ENCODE results near the gene SPRY4. TPM values are rescaled to one million over a fixed set of nuclear protein-coding genes. Genes with fewer than 3 reads are reported as not detected.
"Not testable (repeated sequence)": the region's sequence is repeated elsewhere in the genome, so short reads cannot be mapped to it uniquely, and the experiment has no call there.

SPRY4 gene
- polyA plus RNA-seq, 3 donors: 4.0 to 34.1 (median 17.8) TPM

GRCh38 chr5:142303565-142303964 lies 21.3 kb downstream of the SPRY4 start:
- WGBS, 3 donors: 66 to 78% (median 68%) methylated on average over 7 of the region's 7 CpGs
- H3K27ac ChIP-seq (ENCODE audit: low read depth, low read length): no peak overlapping the region

GRCh38 chr5:142301540-142301939 lies 23.3 kb downstream of the SPRY4 start:
- WGBS, 3 donors: 49 to 82% (median 63%) methylated on average over 4 of the region's 4 CpGs
- no peak overlapping the region for H3K27ac ChIP-seq (ENCODE audit: low read depth, low read length)

GRCh38 chr5:142300677-142301076 lies 24.1 kb downstream of the SPRY4 start:
- WGBS, 3 donors: 83 to 97% (median 96%) methylated on average over 8 of the region's 8 CpGs

GRCh38 chr5:142298789-142299188 lies 26.0 kb downstream of the SPRY4 start:
- WGBS, 3 donors: 64 to 89% (median 87%) methylated on average over 6 of the region's 6 CpGs
- no peak overlapping the region for H3K27ac ChIP-seq (ENCODE audit: low read depth, low read length)

More at GRCh38 chr5:142300677-142301076, 24.1 kb downstream of the SPRY4 start:
- no peak overlapping the region for H3K27ac ChIP-seq (ENCODE audit: low read depth, low read length)

GRCh38 chr5:142297786-142298185 lies 27.0 kb downstream of the SPRY4 start:
- not testable (repeated sequence) for H3K27ac ChIP-seq (ENCODE audit: low read depth, low read length)
- WGBS, 3 donors: 91 to 98% (median 95%) methylated on average over 4 to 5 of the region's 5 CpGs

- no peak overlapping the region for H3K27ac ChIP-seq (ENCODE audit: low read depth, low read length)
- 45 to 62% (median 60%) methylated on average over 7 of the region's 7 CpGs for WGBS, 3 donors
Observed at GRCh38 chr5:142296914-142297417, 27.9 kb downstream of the SPRY4 start.

- WGBS, 3 donors: 62 to 89% (median 75%) methylated on average over 8 of the region's 8 CpGs
- no peak overlapping the region for H3K27ac ChIP-seq (ENCODE audit: low read depth, low read length)
Observed at GRCh38 chr5:142295960-142296860, 28.6 kb downstream of the SPRY4 start.

GRCh38 chr5:142295084-142295758 lies 29.6 kb downstream of the SPRY4 start:
- WGBS, 3 donors: 63 to 72% (median 64%) methylated on average over 23 of the region's 23 CpGs
- no peak overlapping the region for H3K27ac ChIP-seq (ENCODE audit: low read depth, low read length)

- H3K27ac ChIP-seq (ENCODE audit: low read depth, low read length): no peak overlapping the region
- 68 to 78% (median 68%) methylated on average over 5 of the region's 5 CpGs for WGBS, 3 donors
Observed at GRCh38 chr5:142293486-142293885, 31.3 kb downstream of the SPRY4 start.

GRCh38 chr5:142292808-142293207 lies 32.0 kb downstream of the SPRY4 start:
- 89 to 98% (median 96%) methylated on average over 3 of the region's 3 CpGs for WGBS, 3 donors
- no peak overlapping the region for H3K27ac ChIP-seq (ENCODE audit: low read depth, low read length)

- no peak overlapping the region for H3K27ac ChIP-seq (ENCODE audit: low read depth, low read length)
- WGBS, 3 donors: 71 to 91% (median 91%) methylated on average over 5 of the region's 5 CpGs
Observed at GRCh38 chr5:142292249-142292648, 32.6 kb downstream of the SPRY4 start.

GRCh38 chr5:142290577-142291299 lies 34.1 kb downstream of the SPRY4 start:
- 28 to 50% (median 35%) methylated on average over 5 of the region's 5 CpGs for WGBS, 3 donors
- H3K27ac ChIP-seq (ENCODE audit: low read depth, low read length): no peak overlapping the region

- no peak overlapping the region for H3K27ac ChIP-seq (ENCODE audit: low read depth, low read length)
- WGBS, 3 donors: 57 to 82% (median 69%) methylated on average over 11 of the region's 11 CpGs
Observed at GRCh38 chr5:142289708-142290576, 34.9 kb downstream of the SPRY4 start.

GRCh38 chr5:142287973-142288313 lies 36.9 kb downstream of the SPRY4 start:
- no peak overlapping the region for H3K27ac ChIP-seq (ENCODE audit: low read depth, low read length)
- 80 to 87% (median 86%) methylated on average over 5 of the region's 5 CpGs for WGBS, 3 donors

- no peak overlapping the region for H3K27ac ChIP-seq (ENCODE audit: low read depth, low read length)
- WGBS, 3 donors: 68 to 77% (median 70%) methylated on average over 16 to 17 of the region's 17 CpGs
Observed at GRCh38 chr5:142287096-142287972, 37.5 kb downstream of the SPRY4 start.

GRCh38 chr5:142286111-142286510 lies 38.7 kb downstream of the SPRY4 start:
- WGBS, 3 donors: 87 to 91% (median 89%) methylated on average over 12 of the region's 12 CpGs
- no peak overlapping the region for H3K27ac ChIP-seq (ENCODE audit: low read depth, low read length)

GRCh38 chr5:142283304-142283703 lies 41.5 kb downstream of the SPRY4 start:
- 81 to 88% (median 83%) methylated on average over 6 of the region's 6 CpGs for WGBS, 3 donors

More at GRCh38 chr5:142283304-142283703, 41.5 kb downstream of the SPRY4 start:
- no peak overlapping the region for H3K27ac ChIP-seq (ENCODE audit: low read depth, low read length)

All from adipose tissue (tissue), 3 donors.